Measurements from ENCODE around the gene TTK. TPM values are rescaled to one million over a fixed set of nuclear protein-coding genes. Genes with fewer than 3 reads are reported as not detected.

Gene TTK
- total RNA-seq (2022; extraction: Qiagen RNA extraction; ENCODE audit: low read depth), result 7.7 to 23.1 TPM (median 20.0 TPM) in 5 replicates

GRCh38 chr6:80004173-80005072 lies at the start of gene TTK:
Gene TTK (plus strand): TSS chr6:80004649. CDS start chr6:80005844, 1,195 bp downstream.

Other genes starting within 250 kb of the TTK start
- 1.2 to 1.9 TPM (median 1.6 TPM) in 5 replicates for gene ELOVL4, start 57.1 kb upstream of the TTK start, total RNA-seq (2022; extraction: Qiagen RNA extraction; ENCODE audit: low read depth)
- gene BCKDHB, start 102.0 kb downstream of the TTK start, total RNA-seq (2022; extraction: Qiagen RNA extraction; ENCODE audit: low read depth), result 4.1 to 7.5 TPM (median 5.4 TPM) in 5 replicates

Measured in A549 treated with RU486 at 1 μM for 4 hours (cell line).